AG20443 (cell line): Measurements from ENCODE around the gene KRTAP5-10.
"Not testable (repeated sequence)": the region's sequence is repeated elsewhere in the genome, so short reads cannot be mapped to it uniquely, and the experiment has no call there.

Experiments
- DNase-seq: peaks from one replicate; pipeline ENCODE4 v3.0.0; 2012; ENCODE audit warnings: low spot score, mixed read lengths

Gene KRTAP5-10, protein sequence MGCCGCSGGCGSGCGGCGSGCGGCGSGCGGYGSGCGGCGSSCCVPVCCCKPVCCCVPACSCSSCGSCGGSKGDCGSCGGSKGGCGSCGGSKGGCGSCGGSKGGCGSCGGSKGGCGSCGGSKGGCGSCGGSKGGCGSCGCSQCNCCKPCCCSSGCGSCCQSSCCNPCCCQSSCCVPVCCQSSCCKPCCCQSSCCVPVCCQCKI

DNA sequence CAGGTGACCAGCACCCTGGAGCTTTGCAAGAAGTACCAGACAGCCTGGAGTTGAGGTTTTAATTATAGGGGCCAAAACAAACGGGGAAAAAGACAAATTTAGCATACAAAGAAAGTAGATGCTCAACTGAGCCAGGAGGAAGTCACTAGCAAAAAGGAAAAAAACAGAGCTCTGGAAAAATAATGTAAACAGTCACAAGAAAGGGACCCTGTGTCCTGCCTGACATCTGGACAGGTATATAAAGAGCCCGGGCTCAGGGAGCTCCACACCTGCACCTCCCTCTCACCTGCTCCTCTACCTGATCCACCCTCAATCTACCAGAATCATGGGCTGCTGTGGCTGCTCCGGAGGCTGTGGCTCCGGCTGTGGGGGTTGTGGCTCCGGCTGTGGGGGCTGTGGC lies at the start of gene KRTAP5-10:
TSS of gene KRTAP5-10 (plus strand) at position 301 of the 400 bp plus-strand sequence. CDS start at position 326, 25 bp downstream.
- no peak for DNase-seq

DNA sequence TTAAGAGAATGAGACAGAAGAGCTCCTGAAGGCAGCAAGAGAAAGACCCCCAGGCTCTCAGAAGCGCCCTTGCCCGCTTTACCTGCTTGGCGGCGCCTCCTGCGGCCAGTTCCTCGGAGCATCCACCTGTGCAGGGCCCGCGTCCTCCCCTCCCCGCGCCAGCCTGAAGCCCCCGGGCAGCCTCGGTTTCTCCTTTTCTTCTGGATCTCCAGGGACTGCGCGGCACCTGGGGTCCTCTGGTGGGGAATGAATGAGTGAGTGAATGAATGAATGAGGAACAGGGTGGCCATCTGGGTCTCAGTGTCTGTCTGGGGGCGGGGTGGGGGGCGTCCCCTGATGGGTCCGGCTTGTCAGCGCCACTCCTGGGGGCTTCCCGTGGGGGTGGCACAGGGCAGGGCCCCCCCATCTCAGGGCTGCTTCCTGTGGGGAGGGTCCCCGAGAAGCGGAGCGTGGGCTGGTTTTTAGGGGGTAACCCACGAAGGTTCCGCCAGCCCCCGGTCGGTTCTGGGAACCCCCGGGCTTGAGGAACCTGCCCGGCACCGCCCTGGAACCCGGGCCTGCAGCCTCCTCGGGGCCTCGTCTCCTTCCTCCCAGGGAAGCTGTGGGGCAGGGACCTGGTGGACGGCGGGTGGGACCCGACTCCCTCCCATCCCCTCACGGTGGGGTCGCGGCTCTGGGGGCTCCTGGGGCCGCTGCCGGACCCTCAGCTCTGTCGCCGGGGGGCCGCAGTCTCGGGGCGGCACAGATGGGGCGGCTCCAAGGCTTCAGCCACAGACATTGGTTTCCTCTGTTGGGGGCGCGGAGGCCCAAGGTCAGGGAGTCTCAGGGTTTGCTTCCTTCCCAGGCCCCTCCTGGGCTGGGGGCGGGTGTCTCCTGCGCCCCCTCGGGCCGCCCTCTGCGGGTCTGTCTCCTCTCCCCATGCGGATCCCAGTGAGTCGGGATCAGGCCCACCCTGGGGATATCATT lies 46.6 kb upstream of the KRTAP5-10 start:
- DNase-seq = no peak

DNA sequence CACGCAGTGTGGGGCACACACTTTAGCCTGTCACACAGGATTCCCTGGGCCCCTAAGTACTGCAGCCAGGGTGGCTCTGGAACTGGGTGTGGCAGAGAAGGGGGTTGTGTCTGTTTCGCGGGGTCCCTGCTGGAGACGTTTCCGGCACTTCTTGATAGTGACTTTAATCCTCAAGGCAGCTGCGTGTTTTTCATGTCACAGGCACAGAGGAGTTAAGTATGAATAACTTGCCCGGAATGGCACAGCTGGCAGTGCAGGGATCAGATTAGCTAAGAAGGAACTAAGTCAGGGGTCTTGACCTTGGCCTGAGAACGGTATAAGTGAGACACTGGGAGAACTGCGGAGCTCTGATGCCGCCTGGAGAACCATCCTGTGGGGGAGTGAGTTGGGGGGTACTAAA lies 45.8 kb upstream of the KRTAP5-10 start:
- DNase-seq = no peak

DNA sequence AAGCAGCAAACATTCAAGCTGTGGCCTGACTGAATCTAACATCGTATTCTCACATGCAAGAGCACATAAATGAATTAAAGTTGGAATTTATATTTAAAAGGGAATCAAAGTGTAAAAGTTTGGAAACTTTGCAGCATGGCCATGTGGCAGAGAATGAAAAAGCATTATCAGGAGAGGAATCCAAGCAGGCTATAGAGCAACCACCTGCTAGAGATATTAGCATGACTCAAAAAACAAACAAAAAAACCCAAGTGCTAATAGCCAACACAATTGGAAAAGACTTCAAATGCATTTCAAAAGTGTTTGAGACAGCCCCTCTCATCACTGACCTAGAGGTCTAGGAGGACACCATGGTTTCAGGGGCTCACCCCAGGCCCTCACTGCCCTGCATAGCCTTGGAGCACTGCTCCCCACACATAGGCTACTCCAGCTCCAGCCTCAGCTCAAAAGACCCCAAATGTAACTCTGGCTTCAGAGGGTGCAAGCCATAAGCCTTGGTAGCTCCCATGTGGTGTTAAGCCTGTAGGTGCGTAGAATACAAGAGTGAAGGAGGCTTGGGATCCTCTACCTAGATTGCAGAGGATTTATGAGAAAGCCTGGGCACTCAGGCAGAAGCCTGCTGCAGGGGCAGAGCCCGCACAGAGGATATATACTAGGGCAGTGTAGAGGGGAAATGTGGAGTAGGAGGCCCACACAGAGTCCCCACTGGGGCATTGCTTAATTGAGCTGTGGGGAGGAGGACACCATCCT lies 40.0 kb upstream of the KRTAP5-10 start:
- DNase-seq = no peak

DNA sequence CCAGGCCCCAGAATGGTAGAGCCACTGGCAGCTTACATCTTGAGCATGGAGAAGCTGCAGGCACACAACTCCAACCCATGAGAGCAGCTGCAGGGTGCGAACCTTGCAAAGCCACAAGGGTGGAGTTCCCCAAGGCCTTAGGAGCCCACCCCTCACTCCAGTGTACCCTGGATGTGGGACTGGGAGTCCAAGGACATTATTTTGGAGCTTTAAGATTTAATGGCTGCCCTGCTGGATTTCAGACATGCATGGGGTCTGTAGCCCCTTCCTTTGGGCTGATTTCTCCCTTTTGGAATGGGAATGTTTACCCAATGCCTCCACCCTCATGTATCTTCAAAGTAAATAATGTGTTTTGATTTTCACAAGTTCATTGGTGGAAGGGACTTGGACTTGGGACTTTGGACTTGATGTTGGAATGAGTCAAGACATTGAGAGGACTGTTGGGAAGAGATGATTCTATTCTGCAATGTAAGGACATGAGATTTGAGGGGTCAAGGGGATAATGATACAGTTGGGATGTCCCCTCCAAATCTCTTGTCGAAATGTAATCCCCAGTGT lies 39.3 kb upstream of the KRTAP5-10 start:
- no peak for DNase-seq

DNA sequence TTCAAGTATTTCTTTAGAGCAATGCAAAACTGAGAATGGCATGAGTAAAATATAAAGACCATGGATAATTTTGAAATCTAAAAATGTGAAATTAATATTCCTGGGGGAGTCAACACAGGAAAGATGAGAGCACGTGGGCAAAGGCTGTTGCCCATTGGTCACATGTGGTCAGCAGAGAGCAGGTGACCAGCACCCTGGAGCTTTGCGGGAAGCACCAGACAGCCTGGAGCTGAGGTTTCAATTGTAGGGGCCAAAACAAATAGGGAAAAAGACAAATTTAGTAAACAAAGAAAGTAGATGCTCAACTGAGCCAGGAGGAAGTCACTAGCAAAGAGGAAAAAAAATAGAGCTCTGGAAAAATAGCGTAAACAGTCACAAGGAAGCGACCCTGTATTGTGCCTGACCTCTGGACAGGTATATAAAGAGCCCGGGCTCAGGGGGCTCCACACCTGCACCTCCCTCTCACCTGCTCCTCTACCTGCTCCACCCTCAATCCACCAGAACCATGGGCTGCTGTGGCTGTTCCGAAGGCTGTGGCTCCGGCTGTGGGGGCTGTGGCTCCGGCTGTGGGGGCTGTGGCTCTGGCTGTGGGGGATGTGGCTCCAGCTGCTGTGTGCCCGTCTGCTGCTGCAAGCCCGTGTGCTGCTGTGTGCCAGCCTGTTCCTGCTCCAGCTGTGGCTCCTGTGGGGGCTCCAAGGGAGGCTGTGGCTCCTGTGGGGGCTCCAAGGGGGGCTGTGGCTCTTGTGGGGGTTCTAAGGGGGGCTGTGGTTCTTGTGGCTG lies 38.4 kb upstream of the KRTAP5-10 start, which contains the start of gene KRTAP5-7:
TSS of gene KRTAP5-7 (plus strand) at position 472 of the 780 bp plus-strand sequence. CDS start at position 506, 34 bp downstream.
- not testable (repeated sequence) for DNase-seq

DNA sequence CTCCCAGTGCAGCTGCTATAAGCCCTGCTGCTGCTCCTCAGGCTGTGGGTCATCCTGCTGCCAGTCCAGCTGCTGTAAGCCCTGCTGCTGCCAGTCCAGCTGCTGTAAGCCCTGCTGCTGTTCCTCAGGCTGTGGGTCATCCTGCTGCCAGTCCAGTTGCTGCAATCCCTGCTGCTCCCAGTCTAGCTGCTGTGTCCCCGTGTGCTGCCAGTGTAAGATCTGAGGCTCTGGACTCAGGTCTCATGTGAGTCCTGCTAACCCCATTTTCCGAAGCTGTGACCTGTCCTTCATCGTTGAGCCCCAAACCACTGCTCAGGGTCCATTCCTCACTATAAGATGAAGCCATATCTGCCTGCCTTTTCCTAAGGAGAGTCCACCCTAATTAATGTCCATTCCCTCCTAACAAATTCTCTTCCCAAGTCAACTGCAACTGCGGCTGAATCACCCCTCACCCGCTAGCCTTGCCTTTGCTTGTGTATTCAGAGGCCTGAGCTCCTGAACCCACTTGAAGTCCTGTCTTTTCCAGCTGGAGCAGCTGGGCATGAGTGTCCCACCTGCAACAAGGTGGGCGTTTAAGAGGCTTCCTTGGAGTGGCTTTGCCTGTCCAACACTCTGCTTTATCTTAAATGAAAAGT lies 37.7 kb upstream of the KRTAP5-10 start:
- DNase-seq = no peak

DNA sequence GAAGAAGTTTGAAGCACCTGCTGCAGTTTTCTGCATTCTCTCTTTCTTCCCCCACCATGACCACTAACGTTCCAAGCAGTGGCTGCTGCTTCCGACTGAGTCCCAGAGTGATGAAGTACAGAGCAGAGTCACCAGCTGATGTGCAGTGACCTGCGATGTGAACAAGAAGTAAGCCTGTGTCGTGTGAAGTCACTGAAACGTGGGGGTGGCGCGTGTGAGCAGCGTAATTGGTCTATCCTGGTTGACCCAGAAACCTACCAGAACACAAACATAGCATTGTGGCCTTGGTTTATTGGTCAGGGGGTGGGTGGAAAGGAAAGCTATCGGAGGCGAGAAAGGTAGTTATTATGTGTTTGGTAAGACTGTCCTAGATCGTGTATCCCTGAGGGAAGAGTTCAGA lies 34.8 kb upstream of the KRTAP5-10 start:
- no peak for DNase-seq

DNA sequence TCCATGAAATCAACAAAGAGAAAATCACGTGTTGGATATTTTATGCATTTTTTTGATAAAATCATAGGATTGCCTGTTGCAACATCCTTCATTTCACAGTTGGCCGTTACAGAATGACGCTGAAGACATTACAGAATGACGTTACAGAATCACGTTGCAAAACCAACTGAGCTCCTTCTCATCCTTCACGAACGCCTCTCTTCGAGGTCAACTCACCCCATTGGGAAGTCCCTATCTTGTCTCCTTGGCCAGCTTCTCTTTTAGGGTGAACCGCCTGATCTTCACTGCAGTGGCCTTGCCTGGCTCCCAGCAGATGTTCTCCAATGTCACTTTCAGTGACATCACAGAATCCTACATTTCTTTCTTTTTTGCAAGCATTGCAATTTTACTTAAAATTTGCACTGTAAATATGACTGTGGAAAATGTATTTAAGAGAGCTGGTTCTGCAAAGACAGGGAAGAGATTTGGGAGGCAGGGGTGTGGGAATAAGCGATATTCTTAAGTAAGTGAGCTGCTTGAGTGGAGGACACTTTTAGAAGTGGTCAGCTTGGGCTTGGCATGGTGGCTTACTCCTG lies 33.2 kb upstream of the KRTAP5-10 start:
- no peak for DNase-seq

DNA sequence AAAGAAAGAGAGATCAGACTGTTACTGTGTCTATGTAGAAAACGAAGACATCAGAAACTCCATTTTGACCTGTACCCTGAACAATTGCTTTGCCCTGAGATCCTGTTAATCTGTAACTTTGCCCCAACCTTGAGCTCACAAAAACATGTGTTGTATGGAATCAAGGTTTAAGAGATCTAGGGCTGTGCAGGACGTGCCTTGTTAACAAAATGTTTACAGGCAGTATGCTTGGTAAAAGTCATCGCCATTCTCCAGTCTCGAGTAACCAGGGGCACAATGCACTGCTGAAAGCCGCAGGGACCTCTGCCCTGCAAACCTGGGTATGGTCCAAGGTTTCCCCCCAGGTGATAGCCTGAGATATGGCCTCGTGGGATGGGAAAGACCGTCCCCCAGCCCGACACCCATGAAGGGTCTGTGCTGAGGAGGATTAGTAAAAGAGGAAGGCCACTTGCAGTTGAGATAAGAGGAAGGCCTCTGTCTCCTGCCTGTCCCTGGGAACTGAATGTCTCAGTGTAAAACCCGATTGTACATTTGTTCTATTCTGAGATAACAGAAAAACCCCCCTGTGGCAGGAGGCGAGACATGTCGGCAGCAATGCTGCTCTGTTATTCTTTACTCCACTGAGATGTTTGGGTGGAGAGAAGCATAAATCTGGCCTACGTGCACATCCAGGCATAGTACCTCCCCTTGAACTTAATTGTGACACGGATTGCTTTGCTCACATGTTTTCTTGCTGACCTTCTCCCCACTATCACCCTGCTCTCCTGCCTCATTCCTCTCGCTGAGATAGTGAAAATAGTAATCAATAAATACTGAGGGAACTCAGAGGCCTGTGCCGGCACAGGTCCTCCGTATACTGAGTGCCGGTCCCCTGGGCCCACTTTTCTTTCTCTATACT lies 30.4 kb upstream of the KRTAP5-10 start:
- DNase-seq = not testable (repeated sequence)

DNA sequence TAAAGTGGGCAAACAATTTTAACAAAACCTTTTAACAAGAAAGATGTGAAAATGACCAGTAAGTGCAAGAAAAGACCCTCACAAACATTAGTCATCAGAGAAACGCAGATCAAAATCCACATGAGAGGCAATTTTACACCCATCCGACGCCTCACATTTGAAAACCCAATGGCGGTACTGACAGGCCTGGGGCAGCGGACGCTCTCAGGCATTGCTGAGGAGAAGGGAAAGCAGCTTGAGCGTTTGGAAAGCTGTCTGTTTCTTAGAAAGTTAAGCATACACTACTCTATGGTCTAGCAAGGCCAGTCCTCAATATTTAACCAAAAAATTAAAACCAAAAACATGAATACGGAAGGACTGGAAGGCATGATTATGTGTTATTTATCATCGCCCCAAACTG lies 29.5 kb upstream of the KRTAP5-10 start:
- DNase-seq = no peak

DNA sequence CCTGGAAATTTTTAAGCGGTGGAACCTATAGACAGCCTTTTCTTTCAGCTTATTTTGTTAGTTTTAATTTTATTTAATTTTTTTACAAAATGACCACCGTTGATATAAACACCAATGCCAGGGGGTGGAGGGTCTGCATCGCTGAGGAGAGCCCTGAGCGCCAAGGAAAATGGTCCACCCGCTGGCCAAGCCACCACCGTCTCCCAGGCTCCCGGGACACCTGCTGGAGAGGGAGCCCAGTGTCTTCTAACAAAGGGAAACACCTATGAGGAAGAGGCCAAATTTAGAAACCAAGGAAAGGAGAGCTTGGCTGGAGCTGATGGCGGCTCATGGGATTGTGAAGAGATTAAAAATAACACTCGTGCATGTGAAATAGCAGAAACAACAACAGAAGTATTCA lies 27.8 kb upstream of the KRTAP5-10 start:
- DNase-seq = no peak

DNA sequence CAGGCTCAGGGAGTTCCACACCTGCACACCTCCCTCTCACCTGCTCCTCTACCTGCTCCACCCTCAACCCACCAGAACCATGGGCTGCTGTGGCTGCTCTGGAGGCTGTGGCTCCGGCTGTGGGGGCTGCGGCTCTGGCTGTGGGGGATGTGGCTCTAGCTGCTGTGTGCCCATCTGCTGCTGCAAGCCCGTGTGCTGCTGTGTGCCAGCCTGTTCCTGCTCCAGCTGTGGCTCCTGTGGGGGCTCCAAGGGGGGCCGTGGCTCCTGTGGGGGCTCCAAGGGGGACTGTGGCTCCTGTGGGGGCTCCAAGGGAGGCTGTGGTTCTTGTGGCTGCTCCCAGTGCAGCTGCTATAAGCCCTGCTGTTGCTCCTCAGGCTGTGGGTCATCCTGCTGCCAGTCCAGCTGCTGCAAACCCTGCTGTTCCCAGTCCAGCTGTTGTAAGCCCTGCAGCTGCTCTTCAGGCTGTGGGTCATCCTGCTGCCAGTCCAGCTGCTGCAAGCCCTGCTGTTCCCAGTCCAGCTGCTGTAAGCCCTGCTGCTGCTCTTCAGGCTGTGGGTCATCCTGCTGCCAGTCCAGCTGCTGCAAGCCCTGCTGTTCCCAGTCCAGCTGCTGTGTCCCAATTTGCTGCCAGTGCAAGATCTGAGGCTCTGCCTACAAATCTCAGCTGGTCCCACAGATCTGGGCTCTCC lies 27.2 kb upstream of the KRTAP5-10 start, which contains the start of gene KRTAP5-8:
TSS of gene KRTAP5-8 (plus strand) at position 49 of the 689 bp plus-strand sequence. CDS start at position 80, 31 bp downstream.
- DNase-seq = not testable (repeated sequence)

DNA sequence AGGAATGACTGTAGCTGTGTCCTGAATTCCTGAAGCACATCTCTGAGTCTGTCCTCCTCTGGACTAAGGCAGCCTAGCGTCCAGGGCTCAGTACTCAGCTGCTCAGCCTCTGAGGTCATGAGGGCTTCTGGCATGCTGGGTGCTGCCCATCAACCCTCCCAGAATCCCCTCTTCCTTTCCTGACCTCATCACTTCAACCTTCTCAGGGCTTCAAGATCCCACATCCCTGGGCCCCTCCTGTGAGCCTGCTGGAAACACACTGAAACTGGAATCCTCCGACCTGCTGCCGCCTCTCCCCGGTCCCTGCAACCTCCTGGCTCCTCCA lies 26.7 kb upstream of the KRTAP5-10 start:
- DNase-seq = no peak

DNA sequence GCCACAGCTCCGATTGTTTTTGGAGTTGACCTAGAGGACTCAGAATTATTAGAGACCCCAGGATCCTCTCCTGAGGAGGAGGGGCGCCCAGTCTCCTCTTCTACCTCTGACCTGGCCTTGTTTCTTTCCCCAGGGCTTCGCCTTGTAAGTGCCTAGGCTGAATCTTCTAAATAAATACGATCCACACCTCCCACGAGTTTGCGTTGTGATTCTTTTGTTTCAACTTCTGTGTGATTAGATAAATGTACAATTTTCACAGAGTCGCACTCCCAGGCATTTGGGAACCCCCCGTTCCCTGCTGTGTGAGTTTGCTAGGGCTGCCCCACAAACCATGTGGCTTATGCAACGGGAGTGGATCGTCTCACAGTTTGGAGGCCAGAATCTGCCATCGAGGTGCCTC lies 26.3 kb upstream of the KRTAP5-10 start:
- no peak for DNase-seq

DNA sequence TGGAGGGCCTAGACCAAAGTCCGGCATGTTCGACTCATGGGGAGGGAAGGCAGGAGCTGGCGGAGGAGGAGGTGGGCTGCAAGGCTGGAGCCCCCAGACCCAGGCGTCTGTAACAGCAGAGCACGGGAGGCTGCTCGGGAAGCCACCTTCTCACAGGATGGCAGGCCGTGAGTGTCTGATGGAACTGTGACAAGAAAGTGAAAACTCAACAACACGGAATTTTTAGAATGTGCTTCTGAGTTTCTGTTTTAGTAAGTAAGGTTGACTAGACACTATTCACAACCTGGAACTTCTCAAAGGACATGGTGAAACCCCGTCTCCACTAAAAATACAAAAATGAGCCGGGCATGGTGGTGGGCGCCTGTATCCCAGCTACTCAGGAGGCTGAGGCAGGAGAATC lies 25.4 kb upstream of the KRTAP5-10 start:
- not testable (repeated sequence) for DNase-seq

DNA sequence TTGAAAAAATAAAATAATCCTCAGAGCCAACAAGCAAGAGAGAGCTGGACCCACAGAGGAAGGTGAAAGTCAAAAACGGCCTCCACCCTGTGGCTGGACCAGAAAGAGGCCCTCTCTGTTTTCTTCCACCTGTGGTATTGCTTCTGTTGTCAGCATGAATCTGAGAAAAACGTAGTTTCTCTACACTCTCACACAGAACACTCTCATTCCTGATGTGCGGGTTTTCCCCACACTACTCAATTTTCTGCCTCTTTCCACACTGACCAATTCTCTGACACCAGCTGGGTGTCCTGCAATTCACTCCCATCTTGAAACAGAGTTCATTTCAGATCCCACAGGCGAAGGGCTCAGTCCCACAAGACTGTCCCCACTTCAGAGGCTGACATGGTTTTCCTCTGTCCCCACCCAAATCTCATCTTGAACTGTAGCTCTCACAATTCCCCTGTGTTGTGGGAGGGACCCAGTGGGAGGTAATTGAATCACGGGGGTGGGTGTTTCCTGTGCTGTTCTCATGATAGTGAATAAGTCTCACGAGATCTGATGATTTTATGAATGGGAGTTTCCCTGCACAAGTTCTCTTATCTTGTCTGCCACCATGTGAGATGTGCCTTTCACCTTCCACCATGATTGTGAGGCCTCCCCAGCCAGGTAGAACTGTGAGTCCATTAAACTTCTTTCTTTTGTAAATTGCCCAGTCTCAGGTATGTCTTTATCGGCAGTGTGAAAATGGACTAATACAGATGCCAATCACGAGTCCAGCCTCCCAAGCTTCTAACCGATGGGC lies 24.6 kb upstream of the KRTAP5-10 start:
- not testable (repeated sequence) for DNase-seq

DNA sequence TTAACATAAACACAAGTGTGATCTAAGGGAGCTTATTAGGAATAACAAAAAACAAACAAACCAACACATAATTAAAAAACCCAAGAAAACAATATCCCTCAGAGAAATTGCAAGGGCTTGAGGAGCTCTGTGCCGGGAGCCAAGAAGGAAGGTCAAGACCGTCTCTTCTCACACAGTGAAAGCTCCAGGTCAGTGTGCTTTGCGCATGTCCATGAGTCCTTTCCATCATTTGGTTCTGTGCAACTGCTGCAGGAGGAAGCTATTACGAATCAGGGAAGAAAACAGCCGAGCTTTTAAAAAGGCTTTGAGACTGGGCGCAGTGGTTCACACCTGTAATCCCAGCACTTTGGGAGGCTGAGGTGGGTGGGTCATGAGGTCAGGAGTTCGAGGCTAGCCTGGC lies 23.0 kb upstream of the KRTAP5-10 start:
- no peak for DNase-seq
